Mesendoderm (in vitro differentiated cells): ENCODE measurements around the gene PCBP4.
"Not testable (repeated sequence)": the region's sequence is repeated elsewhere in the genome, so short reads cannot be mapped to it uniquely, and the experiment has no call there.

ENCODE experiments used
- DNase-seq: peaks from one replicate; pipeline ENCODE4 v3.0.0; 2013
- H2AK5ac ChIP-seq: 2 replicates; pipeline ENCODE4 v1.6.1; 2013; ENCODE audit warnings: low read length, inconsistent platforms
- H2BK120ac ChIP-seq: 2 replicates; pipeline ENCODE4 v1.6.1; 2013; ENCODE audit warnings: low read depth, mild to moderate bottlenecking, low read length, moderate library complexity, mixed read lengths
- H2BK15ac ChIP-seq: replicated peaks from 2 replicates; pipeline ENCODE4 v1.6.1; 2013; ENCODE audit warnings: low read depth, mild to moderate bottlenecking, moderate library complexity
- H2BK5ac ChIP-seq: 2 replicates; pipeline ENCODE4 v1.6.1; 2013; ENCODE audit warnings: low read length, inconsistent platforms
- H3K18ac ChIP-seq: 2 replicates; pipeline ENCODE4 v1.6.1; 2013; ENCODE audit warnings: mild to moderate bottlenecking, low read length, mixed read lengths
- H3K23ac ChIP-seq: one replicate; pipeline ENCODE4 v1.6.1; 2013; ENCODE audit warnings: low read length
- H3K27ac ChIP-seq: 2 replicates; pipeline ENCODE4 v1.5.1; 2013; ENCODE audit warnings: low read depth, mild to moderate bottlenecking, inconsistent platforms, low read length, moderate library complexity
- H3K27me3 ChIP-seq: 2 replicates; pipeline ENCODE4 v1.6.1; 2013; ENCODE audit warnings: low read length, control low read depth, mild to moderate bottlenecking, inconsistent platforms; ENCODE audit not compliant: insufficient read depth, poor library complexity
- H3K36me3 ChIP-seq: 2 replicates; pipeline ENCODE4 v1.6.1; 2013; ENCODE audit warnings: low read length, inconsistent platforms; ENCODE audit not compliant: control insufficient read depth, insufficient read depth
- H3K4ac ChIP-seq: one replicate; pipeline ENCODE4 v1.6.1; 2013; ENCODE audit warnings: low read depth, mild to moderate bottlenecking, low read length, moderate library complexity
- H3K4me1 ChIP-seq: 2 replicates; pipeline ENCODE4 v1.6.1; 2013; ENCODE audit warnings: low read depth, low read length, inconsistent platforms; ENCODE audit not compliant: control insufficient read depth
- H3K4me2 ChIP-seq: 2 replicates; pipeline ENCODE4 v1.6.1; 2013; ENCODE audit warnings: low read length
- H3K4me3 ChIP-seq: 2 replicates; pipeline ENCODE4 v1.5.1; 2013; ENCODE audit warnings: mild to moderate bottlenecking, low read length
- H3K56ac ChIP-seq: one replicate; pipeline ENCODE4 v1.6.1; 2013; ENCODE audit warnings: low read length
- H3K79me1 ChIP-seq: 2 replicates; pipeline ENCODE4 v1.6.1; 2013; ENCODE audit warnings: low read length, inconsistent platforms
- H3K79me2 ChIP-seq: 2 replicates; pipeline ENCODE4 v1.6.1; 2013; ENCODE audit warnings: mild to moderate bottlenecking, low read length; ENCODE audit not compliant: control insufficient read depth, insufficient read depth
- H3K9ac ChIP-seq: 2 replicates; pipeline ENCODE4 v1.6.1; 2013; ENCODE audit warnings: low read length, inconsistent platforms
- H4K5ac ChIP-seq: one replicate; pipeline ENCODE4 v1.6.1; 2013; ENCODE audit warnings: low read length
- H4K8ac ChIP-seq: one replicate; pipeline ENCODE4 v1.6.1; 2013; ENCODE audit warnings: low read depth, mild to moderate bottlenecking, control low read depth, low read length, moderate library complexity
- WGBS: extraction: QIAGEN DNeasy Blood & Tissue Kit; methylation state at CpG from one replicate; pipeline ENCODE4 v1.1.7; 2013; ENCODE audit warnings: low lambda C conversion rate, missing lambda C conversion rate; ENCODE audit not compliant: insufficient coverage; ENCODE audit errors: extremely low coverage; 5-methylcytosine and 5-hydroxymethylcytosine counted together

PCBP4 gene

DNA sequence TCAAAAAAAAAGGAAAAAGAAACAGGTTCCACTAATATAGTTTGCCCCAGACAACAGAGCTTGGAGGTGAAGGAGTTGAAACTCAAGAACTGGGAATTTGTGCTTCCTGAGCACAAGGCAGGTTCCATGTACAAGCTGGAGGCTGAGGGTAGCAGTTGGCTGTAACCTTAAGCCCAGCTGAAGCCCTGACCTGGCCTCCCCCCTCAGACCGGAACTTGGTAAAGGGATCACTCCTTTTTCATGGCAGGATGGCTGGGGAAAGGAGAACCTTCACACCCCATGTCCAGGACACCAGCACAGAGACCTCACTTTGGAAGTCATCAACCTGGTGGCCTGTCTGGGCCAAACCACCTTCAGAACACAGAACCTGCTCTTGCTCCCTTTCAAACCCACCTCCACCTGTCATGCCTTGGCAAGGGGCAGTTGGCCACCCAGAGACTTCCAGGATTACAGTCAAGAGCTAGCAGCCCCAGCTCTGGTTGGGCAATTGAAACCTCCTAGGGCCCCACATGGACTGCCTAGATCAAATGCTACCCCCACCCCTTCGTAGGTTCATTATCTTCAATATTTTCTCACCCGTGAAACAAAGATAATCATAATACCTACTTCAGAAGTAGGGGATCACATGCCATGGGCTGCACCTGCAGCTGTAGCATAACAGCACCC is 24.9 kb upstream of the PCBP4 start:
- H3K4me2 ChIP-seq = no peak overlapping the region
- no peak overlapping the region for H4K5ac ChIP-seq
- no peaks in the 10 kb centered on the region for H3K27me3 ChIP-seq
- no CpG with 5 or more reads among the region's 3 CpGs for WGBS
- H3K36me3 ChIP-seq = peaks cover 21% of the 10 kb centered on the region
- no peak overlapping the region for H3K27ac ChIP-seq
- no peak overlapping the region for H3K4me3 ChIP-seq
- peaks cover 10% of the 10 kb centered on the region for H3K4me1 ChIP-seq
- H3K56ac ChIP-seq = no peak overlapping the region
- no peak overlapping the region for H2BK120ac ChIP-seq
- H3K18ac ChIP-seq = no peak overlapping the region
- no peak for DNase-seq
- no peak overlapping the region for H2BK5ac ChIP-seq
- H4K8ac ChIP-seq = no peak overlapping the region
- H3K23ac ChIP-seq = peak overlapping the region; percentile 89
- H2AK5ac ChIP-seq = no peak overlapping the region
- H3K79me2 ChIP-seq = peaks cover 19% of the 10 kb centered on the region
- no peak overlapping the region for H3K4ac ChIP-seq
- H3K9ac ChIP-seq = peak overlapping the region; percentile 13
- peaks cover 18% of the 10 kb centered on the region for H3K79me1 ChIP-seq
- no peak overlapping the region for H2BK15ac ChIP-seq

GRCh38 chr3:51990501-51990971 is 23.3 kb upstream of the PCBP4 start:
- H3K79me1 ChIP-seq = peaks cover 18% of the 10 kb centered on the region
- not testable (repeated sequence) for H3K4me3 ChIP-seq, H2BK5ac ChIP-seq, H3K4ac ChIP-seq, H3K4me2 ChIP-seq, H3K56ac ChIP-seq, H3K18ac ChIP-seq, H3K9ac ChIP-seq, DNase-seq, H4K5ac ChIP-seq, H3K23ac ChIP-seq, H2BK15ac ChIP-seq, H3K27me3 ChIP-seq, H4K8ac ChIP-seq, H2AK5ac ChIP-seq, H3K27ac ChIP-seq, H2BK120ac ChIP-seq
- H3K79me2 ChIP-seq = peaks cover 18% of the 10 kb centered on the region
- peaks cover 10% of the 10 kb centered on the region for H3K4me1 ChIP-seq
- peaks cover 21% of the 10 kb centered on the region for H3K36me3 ChIP-seq
- no CpG with 5 or more reads among the region's 38 CpGs for WGBS

DNA sequence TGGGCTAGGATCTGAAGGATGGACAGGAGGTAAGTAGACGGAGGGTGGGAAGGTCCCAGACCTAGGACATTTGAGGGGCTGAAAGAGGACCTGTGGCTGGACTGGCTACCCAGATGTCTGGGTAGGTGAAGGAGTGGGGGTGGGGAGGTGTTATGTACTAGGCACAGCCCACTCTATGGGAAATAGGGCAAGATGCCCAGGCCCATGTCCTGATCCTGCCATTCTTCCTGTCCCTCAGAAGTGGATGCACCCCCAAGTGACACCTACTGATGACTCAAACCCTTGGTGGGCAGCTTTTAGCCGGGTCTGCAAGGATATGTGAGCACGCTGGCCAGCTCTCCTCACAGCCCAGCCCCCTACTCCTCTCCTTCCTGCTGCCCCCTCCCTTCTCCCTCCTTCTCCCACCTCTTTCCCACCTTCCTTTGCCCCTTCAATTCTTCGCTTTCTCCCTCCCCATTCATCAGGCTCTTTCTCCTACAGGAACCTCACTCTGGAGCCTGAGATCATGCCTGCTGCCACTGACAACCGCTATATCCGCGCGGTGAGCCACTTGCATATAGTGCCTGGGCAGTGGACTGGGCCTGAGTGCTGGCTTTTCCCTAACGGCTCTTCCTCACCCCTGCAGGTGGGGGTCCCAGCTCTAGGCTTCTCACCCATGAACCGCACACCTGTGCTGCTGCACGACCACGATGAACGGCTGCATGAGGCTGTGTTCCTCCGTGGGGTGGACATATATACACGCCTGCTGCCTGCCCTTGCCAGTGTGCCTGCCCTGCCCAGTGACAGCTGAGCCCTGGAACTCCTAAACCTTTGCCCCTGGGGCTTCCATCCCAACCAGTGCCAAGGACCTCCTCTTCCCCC is 21.3 kb upstream of the PCBP4 start:
- H3K79me1 ChIP-seq = peaks cover 8% of the 10 kb centered on the region
- no peak overlapping the region for H3K4ac ChIP-seq
- no peak overlapping the region for H3K23ac ChIP-seq
- H3K79me2 ChIP-seq = peaks cover 1% of the 10 kb centered on the region
- no CpG with 5 or more reads among the region's 15 CpGs for WGBS
- no peak overlapping the region for H2BK120ac ChIP-seq
- H3K27me3 ChIP-seq = no peaks in the 10 kb centered on the region
- H2BK5ac ChIP-seq = no peak overlapping the region
- H3K56ac ChIP-seq = peak overlapping the region; percentile 15
- H3K4me3 ChIP-seq = no peak overlapping the region
- H3K27ac ChIP-seq = no peak overlapping the region
- H3K18ac ChIP-seq = no peak overlapping the region
- H4K8ac ChIP-seq = no peak overlapping the region
- H2AK5ac ChIP-seq = no peak overlapping the region
- peak; percentile 26 for DNase-seq
- H3K36me3 ChIP-seq = peaks cover 12% of the 10 kb centered on the region
- H3K9ac ChIP-seq = no peak overlapping the region
- peaks cover 4% of the 10 kb centered on the region for H3K4me1 ChIP-seq
- H3K4me2 ChIP-seq = no peak overlapping the region
- no peak overlapping the region for H4K5ac ChIP-seq
- no peak overlapping the region for H2BK15ac ChIP-seq

- no peak overlapping the region for H3K18ac ChIP-seq
- no peaks in the 10 kb centered on the region for H3K79me2 ChIP-seq
- H3K56ac ChIP-seq = no peak overlapping the region
- H3K4me1 ChIP-seq = peaks cover 4% of the 10 kb centered on the region
- H3K27ac ChIP-seq = no peak overlapping the region
- H4K8ac ChIP-seq = no peak overlapping the region
- H2BK15ac ChIP-seq = no peak overlapping the region
- H2AK5ac ChIP-seq = no peak overlapping the region
- no CpG with 5 or more reads among the region's 7 CpGs for WGBS
- H3K36me3 ChIP-seq = peaks cover 7% of the 10 kb centered on the region
- H3K23ac ChIP-seq = no peak overlapping the region
- no peaks in the 10 kb centered on the region for H3K27me3 ChIP-seq
- H3K79me1 ChIP-seq = peaks cover 6% of the 10 kb centered on the region
- H4K5ac ChIP-seq = no peak overlapping the region
- no peak overlapping the region for H2BK120ac ChIP-seq
- no peak overlapping the region for H3K4ac ChIP-seq
- DNase-seq = no peak
- no peak overlapping the region for H3K4me3 ChIP-seq
- H3K9ac ChIP-seq = no peak overlapping the region
- H2BK5ac ChIP-seq = no peak overlapping the region
- H3K4me2 ChIP-seq = no peak overlapping the region
These were observed 20.3 kb upstream of the PCBP4 start for GRCh38 chr3:51987568-51987967.

DNA sequence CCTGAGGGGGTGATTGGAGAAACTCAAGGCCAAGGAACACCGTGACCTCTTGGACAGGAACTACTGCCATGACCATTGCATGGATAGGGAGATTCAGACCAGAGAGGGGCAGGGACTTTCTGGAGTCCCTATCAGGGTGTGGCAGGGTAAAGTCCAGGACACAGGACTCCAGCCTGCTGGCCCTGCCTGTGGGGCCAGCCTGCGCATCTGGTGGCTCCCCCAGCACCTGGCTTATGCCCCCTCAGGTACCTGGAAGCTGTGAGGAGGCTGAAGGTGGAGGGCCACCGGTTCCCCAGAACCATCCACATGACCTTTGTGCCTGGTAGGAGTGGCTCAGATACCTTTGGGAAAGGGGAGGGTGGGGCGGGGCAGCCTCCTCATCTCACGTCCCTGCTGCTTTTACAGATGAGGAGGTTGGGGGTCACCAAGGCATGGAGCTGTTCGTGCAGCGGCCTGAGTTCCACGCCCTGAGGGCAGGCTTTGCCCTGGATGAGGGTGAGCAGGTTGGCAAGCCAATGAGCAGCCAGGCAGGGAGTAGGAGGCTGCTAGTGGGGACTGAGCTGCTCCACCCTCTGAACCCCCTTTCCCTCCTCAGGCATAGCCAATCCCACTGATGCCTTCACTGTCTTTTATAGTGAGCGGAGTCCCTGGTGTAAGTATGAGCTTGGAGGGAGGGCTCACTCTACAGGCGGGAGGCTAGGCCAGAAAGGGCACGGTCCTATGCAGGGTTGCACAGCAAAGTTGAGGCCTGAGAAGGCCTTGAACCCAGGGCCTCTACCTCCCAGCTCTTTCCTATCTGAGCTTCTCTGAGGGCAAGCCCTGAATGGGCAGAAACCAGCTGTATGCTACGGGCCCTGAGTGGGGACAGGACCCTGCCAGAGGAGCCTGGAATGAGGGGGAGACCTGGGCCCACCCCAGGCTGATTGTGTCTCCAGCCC is 19.0 kb upstream of the PCBP4 start:
- no CpG with 5 or more reads among the region's 12 CpGs for WGBS
- no peak overlapping the region for H3K23ac ChIP-seq
- no peak overlapping the region for H3K4ac ChIP-seq
- H2AK5ac ChIP-seq = no peak overlapping the region
- no peak overlapping the region for H3K9ac ChIP-seq
- no peak overlapping the region for H2BK15ac ChIP-seq
- H3K56ac ChIP-seq = peak overlapping the region; percentile 15
- no peaks in the 10 kb centered on the region for H3K79me2 ChIP-seq
- H3K36me3 ChIP-seq = peaks cover 1% of the 10 kb centered on the region
- H3K27me3 ChIP-seq = no peaks in the 10 kb centered on the region
- H3K27ac ChIP-seq = no peak overlapping the region
- no peak overlapping the region for H3K4me3 ChIP-seq
- no peak overlapping the region for H4K5ac ChIP-seq
- no peak overlapping the region for H2BK5ac ChIP-seq
- H3K4me2 ChIP-seq = no peak overlapping the region
- peaks cover 3% of the 10 kb centered on the region for H3K79me1 ChIP-seq
- no peak overlapping the region for H4K8ac ChIP-seq
- no peak overlapping the region for H3K18ac ChIP-seq
- no peak for DNase-seq
- peaks cover 2% of the 10 kb centered on the region for H3K4me1 ChIP-seq
- H2BK120ac ChIP-seq = no peak overlapping the region
